ENCODE measurements around the gene DNAI1.

The DNAI1 gene

DNA sequence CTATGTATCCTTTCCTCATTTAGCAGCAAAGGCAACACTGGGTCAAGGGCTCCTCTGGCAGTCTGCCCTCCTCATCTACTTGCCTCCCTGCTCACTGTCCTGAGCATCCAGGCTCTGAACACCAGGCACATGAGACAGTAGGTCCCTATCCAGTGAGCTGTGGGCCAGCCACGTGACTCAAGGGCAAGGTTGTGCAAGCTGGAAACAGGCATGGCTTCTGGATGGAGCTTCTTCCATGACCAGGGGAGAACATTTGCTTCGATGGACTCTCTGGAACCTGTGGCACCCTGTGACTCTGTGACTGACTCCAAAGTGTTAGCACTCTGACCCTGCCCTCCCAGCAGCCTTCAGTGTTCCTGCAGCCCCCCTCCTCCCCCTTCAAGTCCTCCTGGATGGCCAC, 33.0 kb downstream of the DNAI1 start:
- no peak for DNase-seq

DNA sequence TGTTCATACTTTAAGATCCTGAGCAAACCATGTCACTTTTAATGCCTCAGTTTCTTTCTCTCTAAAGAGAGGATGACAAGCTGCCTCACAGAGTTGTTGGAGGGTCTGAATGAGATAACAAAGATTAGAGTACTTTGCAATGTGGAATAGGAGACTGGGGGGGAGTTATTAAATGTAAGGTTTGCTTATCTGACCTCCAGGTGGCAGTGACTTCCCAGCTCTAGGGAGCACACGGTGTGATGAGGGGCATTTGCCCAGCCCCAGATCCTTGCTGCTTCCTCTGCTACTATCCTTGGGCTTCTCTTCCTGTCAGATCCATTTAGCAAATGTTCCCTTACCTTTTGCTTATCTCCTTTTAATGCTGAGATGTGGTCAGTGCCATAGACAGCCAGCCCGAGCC, 33.4 kb downstream of the DNAI1 start:
- no peak for DNase-seq

DNA sequence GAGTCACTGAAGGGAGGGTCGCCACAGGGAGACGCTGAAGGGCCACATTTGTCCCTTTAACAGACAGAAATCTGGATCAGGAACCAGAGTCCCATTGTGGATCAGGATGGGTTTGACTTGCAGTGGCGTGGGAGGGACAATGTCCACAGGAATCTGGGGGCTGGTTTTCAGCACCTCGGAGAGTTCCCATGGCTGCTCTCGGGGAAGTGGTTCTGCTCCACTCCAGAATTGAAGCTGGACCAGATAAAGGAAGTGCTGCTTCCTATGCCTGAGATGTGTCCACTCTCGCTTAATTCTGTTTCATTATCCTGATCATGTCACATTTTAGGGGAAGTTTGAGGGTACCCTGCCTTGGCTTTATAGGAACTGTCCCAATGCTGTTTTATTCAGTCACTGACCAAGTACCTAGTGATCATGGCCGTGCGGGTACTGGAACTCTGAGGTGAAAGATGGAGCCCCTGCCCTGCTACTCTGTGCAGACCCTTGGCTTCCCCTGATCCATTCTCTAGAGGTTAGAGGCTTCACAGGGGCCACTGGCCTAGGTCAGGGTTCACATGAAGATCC, 35.4 kb downstream of the DNAI1 start:
- no peak for DNase-seq

DNA sequence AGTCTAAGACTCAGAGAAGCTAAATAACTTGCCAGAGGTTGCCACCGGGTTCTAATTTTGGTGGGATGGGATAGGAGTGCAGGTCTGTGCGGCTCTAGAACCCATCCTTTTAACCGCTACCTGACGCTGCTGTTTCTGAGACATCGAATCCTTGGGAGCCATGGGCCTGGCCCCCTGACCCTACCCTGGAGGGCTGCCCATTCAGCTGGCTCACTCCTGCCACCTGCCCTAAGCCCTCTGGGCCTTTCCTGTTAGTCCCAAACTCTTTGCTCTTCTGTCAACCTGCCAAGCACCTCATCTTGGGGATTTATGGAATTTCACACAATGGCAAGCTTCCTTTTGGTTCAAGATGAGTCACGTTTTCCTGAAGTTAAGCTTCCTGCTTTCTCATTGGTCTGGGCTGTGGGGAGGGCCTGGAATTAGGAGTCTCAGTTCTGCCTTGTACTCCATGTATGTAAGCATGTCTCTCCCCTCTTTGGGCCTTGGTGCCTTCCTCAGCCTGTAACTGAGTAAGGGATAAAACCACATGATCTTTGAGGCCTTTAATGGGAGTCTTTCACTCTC, 37.6 kb downstream of the DNAI1 start:
- DNase-seq: no peak

DNA sequence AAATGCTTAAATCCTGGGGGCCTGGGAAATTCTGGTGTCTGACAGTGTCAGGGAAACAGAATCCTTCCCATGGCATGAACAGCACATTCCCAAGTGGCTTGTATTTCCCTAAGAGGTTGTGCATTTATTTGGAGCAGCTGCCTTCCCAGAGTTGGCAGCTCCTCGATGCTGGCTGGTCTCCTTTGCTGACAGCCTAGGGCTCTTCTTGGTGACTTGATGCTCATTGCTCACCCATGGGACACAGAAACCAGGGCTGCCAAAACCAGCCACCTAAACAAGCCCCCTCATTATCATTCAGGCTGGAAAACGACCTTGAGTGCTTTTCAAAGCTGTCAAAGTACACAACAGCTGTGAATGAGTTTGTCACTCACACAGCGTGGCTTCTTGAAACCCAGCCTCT, 39.9 kb downstream of the DNAI1 start:
- DNase-seq: no peak

DNA sequence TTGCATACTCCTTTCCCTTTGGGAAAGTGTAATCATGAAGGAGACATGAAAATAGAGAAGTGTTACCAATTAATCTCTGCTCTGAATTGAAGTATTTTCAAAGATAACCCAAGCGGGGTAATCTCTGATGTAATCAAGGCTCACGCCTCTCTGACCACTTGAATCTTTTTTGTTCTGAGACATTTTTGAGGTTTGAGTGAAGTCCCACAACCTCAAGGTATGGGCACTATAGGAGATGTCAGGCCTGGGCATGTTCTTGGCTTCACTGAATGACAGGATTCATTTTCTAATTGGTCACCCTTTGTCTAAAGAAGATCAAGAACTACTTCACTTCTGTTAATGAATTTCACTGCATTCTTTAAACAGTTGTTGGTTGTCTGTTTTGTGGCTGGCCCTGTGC, 40.5 kb downstream of the DNAI1 start:
- no peak for DNase-seq

DNA sequence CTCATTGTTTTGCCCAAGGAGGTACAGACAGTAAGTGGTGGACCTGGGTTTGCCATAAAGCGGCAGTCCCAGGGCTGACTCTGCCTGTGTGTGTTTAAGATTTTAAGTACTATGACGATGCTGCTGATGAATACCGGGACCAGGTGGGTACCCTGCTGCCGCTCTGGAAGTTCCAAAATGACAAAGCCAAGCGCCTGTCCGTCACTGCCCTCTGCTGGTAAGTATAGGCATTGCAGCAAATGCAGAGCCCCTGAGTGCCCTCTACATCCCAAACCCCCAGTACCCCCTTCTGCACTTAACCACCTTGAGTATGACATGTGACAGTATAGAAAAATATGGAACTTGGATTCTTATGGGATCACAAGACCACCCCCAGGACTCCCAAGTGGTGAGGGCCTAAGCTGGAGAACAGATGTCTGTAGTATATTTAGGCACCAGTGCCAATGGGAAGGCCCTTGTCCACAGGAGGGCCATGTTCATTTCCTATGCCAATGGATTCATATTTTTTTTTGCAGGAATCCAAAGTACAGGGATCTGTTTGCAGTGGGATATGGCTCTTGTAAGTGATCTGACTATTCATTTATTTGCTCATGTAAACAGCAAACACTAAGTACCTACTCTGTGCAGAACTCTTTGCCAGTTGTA, 42.1 kb downstream of the DNAI1 start:
- DNase-seq: no peak

DNA sequence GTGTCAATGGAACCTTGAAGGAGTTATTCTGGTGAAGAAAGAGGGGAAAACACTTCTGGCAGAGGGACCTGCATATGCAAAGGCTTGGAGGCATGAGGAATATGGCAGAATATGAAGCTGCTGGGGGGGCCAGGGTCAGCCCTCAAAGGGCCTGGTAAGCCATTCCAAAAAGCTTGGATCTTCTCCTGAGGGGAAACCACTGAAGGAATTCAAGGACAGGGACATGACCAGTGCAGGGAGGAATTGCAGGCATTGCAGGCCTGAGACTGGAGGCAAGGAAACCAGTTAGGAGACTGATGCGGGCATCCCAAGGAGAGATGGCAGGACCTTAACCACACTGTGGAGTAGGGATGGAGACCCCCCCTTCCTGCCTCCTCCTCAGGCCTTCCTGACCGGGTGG, 42.8 kb downstream of the DNAI1 start:
- DNase-seq: no peak

DNA sequence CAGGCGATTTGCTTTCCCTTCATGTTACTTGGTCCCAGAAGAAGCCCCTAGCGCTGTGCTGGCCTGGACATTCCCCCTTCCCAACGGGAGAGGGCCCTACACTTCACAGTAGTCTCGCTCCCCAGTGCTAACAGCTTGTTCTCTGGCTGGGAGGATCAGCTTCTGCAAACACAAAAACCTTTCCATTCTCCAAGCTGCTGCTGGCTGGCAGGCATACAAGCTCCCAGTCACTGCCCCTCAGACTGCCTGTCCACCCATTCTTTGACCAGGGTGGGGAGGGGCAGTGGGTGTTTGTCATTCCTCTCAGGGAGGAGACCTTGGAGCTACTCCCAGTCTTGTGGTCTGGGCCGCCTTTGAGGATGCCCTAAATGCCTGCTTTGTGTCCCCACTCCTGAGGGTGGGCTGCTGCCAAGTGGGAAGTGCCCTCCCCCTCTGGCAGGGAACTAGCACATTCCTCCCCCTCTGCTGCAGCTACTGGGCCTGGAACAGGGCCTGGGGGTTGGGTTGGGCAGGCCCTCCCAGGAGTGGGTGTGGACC, 43.4 kb downstream of the DNAI1 start:
- DNase-seq: peak; percentile 90

DNA sequence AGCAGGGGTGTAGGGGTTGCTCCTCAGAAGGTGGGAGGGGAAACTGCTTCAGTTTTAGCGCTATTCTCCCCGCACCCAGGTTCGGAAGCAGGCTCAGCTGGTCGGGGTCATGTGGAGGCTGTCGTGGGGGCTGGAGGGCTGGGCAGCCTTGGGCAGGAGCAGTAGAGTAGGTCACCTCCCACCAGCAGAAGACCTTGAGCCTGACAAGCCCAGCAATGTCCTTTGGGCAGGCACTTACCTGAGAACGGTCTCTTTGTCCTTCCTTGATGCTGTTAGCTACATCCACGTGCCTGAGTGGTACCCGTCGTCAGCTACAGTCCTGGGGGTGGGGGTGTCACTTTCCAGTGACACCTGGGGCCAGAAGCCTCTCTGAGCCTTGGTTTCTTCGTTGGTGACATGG, 43.9 kb downstream of the DNAI1 start:
- DNase-seq: no peak

DNA sequence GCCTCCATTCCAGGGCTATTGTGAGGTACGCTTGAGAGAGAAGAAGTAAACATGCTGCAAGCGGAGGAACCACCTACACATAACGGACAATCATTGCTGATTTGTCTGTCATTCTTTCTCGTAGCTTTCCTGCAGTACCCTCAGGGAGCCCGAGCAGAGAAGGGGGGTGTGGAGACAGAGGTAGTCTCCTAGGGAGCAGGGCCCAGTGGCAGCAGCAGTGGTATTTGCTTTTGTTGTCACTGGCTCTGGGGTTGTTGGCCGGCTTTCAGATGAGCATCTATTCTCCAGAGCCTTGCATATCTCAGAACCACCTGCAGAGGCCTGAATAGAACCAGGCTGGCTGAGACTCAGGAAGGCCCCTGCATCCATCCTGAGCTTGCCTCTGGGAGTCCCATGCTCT, 44.3 kb downstream of the DNAI1 start:
- peak; percentile 67 for DNase-seq

DNA sequence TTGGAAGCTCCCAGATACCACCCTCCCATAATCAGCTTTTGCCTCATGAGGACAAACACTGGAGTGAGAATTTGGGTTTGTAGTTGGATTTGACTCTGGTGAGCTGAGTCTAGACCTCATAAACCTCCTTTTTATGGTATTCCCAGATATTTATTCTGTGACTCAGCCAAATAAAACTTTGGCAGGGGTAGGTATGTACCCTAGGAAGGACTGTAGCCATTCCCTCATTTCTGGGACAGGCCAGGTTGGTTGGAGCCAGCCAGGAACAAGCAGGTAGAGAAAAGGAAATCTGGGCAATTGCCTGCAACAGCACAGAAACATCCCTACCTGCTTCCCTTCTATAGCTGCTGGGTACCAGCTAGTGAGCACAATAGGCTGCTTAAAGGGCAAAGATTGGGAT, 44.8 kb downstream of the DNAI1 start:
- no peak for DNase-seq

DNA sequence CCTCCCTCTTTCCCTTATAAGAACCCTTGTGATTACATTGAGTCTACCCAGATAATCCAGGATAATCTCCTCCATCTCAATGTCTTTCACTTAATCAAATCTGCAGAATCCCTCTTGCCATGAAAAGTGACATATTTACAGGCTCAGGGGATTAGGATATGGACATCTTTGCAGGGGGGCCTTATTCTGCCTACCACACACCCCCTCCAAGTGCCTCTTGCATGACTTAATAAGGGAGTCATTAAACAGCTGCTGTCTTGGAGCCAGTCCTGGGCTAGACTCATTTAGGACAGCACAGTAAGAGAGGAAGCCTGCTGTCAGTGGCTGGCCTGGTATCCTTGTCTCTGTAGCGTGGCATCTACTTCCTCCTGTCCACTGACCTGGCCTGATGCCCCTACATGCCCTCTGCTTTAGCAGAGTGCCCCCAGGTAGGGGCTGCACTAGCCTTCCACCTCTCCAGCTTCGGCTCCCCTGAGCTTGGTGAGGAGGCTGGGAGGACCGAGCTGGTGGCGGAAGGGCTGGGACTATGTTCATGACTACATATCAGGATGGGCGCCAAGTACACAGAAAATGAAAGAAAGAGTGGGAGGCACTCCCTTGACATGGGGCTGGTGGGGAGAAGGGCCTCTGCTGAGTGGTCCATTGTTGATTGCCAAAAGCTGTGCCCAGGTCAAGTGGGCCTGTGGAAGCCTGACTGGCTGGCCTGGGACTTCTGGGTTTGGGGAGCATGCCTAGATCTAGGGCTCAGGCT, 46.9 kb downstream of the DNAI1 start:
- DNase-seq: no peak

DNA sequence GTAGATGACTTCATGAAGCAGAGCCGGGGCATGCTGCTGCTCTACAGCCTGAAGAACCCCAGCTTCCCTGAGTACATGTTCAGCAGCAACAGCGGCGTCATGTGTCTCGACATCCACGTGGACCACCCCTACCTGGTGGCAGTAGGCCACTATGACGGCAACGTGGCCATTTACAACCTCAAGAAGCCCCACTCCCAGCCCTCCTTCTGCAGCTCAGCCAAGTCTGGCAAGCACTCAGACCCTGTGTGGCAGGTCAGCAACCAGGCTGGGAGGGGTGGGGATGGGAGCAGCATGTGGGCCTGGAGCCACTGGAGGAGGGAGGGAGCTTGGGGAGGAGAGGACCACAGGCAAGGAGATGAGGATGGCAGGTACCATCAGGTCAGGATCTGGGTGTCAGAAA, 48.0 kb downstream of the DNAI1 start:
- no peak for DNase-seq

DNA sequence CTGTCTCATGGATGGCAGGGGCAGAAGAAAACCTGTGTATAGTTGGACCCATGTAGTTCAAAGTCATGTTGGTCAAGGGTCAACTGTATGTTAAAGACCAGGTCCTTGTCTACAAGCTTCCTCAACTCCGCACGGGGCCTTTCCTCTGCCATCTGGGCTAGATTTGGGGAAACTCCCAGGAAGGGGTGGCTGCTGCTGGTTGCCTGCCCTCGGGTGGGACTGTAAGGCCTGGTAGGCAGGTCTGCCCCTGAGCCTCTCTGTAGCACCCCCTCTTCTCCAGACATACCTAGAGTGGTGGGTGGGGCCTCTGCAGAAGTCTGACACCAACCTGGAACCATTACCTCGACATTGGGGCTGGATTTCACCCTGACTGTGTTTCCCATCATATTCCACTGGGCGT, 49.0 kb downstream of the DNAI1 start:
- DNase-seq: no peak

DNA sequence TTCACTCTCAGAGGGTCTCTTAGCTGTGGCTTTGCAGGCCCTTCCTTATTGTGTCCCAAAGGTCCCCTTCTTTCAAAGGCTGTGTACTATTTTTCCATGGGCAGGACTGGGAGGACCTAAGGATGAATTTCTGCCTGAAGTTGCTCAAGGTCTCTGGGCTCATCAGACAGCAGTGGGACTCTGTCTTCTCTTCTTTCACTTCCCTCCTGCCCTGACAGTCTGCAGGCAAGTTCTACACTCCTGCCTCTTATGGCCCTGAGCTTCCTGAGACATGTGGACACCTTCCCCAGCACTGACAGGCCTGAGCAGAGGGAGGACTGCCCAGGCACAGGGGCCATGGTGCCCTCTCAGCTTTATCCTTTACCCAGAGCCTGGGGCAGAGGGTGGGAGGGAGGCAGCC, 49.4 kb downstream of the DNAI1 start:
- no peak for DNase-seq

DNA sequence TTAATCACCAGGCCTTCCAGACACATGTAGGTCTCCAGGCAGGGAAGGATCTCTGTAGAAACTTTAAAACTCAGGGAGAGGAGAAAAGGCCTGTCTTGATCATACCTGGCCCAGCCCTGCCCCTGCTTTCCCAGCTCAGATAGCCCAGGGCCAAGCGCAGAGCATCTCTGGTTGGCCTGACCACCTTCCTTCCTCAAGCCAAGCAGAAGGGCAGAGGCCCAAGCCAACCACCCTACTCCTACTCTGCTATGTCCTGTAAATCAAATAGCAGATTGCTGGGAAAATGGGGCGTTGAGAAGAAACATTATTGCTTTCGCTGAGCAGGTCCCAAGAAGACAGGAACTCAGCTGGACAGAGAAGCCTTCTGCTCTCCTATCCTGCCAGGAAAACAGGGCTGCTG, 49.9 kb downstream of the DNAI1 start:
- DNase-seq: no peak

DNA sequence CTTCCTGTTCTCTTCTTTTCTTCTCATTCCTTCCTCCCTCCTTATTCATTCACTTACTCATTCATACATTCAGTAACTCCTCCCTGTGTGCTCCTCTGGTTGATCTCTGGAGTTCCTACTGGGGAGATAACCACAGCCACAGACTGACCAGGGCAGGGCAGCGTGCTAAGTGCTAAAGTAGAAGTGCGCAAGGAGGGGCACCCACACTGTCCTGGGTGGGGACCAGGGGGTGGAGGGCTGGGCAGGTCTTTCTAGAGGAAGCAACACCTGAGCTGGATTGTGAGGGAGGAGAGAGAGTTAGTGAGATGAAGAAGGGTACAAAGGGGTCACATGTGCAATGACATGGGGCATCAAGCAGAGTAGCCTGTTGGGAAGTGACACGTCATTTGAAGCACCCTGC, 50.3 kb downstream of the DNAI1 start:
- no peak for DNase-seq

DNA sequence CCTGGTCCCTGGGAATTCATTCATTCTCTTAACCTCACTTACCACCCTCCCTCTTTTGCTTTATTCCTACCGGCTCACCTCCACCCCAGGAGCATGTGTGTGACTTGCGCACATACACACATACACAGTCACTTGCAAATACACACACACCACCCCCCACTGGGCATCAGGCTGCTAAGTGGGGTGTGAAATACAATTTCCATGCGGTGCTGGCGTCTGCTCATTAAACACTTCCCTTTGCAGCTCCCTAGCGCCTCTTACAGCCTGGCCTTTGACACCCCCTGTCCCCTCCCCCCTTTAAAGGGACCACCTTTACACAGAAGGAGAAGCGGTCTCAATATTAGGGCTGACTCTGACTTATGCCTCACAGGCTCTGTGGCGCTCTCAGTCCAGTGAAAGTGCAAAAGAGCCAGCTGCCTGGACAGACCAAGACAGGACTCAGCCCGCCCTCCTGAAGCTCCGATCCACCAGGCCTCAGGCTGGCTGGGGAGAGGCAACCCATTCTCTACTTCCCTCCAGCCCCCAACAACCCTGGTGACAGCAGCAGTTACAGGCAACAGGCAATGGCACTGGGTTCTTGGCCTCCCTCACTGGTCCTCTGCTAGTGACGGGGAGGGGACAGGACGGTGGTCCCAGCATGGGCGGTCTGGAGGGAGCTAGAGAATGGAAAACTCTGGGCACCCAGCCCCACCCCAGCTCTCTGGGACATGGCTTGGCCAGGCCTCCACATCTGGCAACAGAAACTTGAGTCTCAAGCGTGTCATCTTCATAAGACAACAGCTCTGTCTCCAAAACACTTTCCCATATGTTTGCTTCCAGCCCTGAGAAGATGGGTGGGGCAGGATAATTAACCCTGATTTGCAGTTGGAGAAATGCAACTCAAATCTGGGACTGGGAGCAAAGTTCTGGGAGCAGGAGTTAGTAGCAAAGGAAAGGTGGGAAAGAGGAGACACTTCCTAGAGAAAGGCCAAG, 52.2 kb downstream of the DNAI1 start:
- no peak for DNase-seq

DNA sequence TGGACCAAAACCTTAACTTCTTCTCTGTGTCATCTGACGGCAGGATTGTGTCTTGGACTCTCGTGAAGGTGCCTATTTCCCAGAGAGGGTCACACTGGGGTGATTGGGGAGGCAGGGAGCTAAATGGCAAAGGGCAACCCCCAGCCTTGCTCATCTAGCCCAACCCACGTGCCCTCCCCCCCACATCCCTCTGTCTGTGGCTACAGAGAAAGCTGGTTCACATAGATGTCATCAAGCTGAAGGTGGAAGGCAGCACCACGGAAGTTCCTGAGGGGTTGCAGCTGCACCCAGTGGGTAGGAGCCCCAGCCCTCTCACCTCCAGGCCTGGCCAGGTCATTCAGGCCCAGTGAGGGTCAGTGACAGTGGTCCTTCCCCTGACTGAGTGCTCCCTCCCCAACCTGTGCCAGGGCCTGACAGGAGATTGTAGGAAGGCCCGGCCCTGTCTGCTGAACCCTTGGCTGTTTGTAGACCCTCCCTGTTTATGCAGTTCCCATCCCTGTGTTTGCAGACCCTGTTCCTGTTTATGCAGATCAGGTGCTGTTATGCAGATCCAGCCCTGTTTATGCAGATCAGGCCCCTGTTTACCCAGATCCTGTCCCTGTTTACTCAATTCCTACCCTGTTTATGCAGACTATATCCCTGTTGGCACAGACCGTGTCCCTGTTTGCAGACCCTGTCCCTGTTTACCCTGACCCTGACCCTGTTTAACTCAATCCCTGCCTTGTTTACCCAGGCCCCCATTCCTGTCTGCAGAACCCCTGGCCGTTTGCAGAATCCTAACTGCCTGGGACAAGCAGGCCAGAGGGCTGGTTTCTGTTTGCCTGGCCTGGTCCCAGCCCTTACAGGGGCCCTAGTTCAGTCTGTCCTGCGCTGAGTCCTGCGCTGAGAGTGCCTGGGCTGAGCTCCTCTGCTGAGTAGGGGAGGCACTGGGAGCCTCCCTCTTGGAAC, 53.8 kb downstream of the DNAI1 start:
- DNase-seq: no peak

DNA sequence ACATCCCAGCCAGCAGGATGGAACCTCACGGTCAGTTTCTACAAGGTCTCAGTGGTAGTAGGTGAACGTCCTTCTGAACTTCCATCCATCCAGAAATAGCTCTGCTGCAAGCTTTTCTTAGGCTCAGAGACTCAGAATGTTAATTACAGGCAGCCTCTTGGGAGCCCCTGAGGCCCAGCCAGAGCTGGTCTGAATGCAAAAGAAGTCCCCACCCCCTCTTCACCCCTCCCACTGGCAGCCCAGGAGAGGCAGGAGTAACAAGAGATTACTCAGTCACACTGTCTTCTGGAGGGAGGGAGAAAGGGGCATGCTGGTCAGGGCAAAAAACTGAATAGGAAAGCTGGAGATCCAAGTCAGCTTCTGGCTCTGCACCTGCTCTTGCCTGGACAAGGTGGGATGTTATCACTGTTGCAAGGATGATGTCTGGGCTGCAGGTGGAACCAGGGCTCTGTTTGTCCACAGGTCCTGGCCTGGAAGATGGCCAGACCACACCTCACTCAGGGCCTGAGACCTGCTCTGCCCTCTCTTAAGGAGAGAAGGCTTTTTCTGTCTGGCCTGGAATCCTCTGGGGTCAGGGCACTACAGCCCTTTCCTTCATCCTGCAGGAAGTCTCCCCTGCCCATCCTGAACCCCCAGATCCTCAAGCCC, 55.1 kb downstream of the DNAI1 start:
- peak; percentile 25 for DNase-seq

All from NCI-H2029 treated with DMSO at 0.1 percent for 48 hours (cell line).